Liver (tissue), 9 donors: ENCODE results near the gene CEMP1. TPM values are rescaled to one million over a fixed set of nuclear protein-coding genes. Genes with fewer than 3 reads are reported as not detected.

Experiments
- DNase-seq: peaks from one replicate; pipeline ENCODE4 v3.0.0-alpha.2; 2017; ENCODE audit warnings: low spot score
- H3K27ac ChIP-seq, 2 donors: one replicate each; pipeline ENCODE4 v1.7.0; 2013; ENCODE audit warnings: inconsistent platforms in 2 of 2, low read length in 2 of 2, control low read depth in 1 of 2, low read depth in 1 of 2, mild to moderate bottlenecking in 1 of 2
- H3K27me3 ChIP-seq, 4 donors: one replicate each; pipeline versions ENCODE4 v1.6.1 to v1.7.0; 2013; ENCODE audit warnings: low read length in 3 of 4, inconsistent platforms in 1 of 4, mild to moderate bottlenecking in 1 of 4, moderate library complexity in 1 of 4; ENCODE audit not compliant: control insufficient read depth in 4 of 4, insufficient read depth in 4 of 4
- H3K36me3 ChIP-seq, 4 donors: one replicate each; pipeline versions ENCODE4 v1.6.1 to v1.7.0; 2013; ENCODE audit warnings: low read length in 3 of 4, mild to moderate bottlenecking in 3 of 4, low read depth in 1 of 4, moderate library complexity in 1 of 4; ENCODE audit not compliant: control insufficient read depth in 4 of 4, insufficient read depth in 3 of 4
- H3K4me1 ChIP-seq, 4 donors: one replicate each; pipeline versions ENCODE4 v1.6.1 to v1.7.0; 2013; ENCODE audit warnings: low read length in 3 of 4, mild to moderate bottlenecking in 3 of 4, moderate library complexity in 1 of 4; ENCODE audit not compliant: control insufficient read depth in 4 of 4, insufficient read depth in 4 of 4
- H3K4me3 ChIP-seq, 3 donors: one replicate each; pipeline versions ENCODE4 v1.6.1 to v1.7.0; 2013; ENCODE audit warnings: low read length in 3 of 3, control low read depth in 1 of 3, low read depth in 1 of 3, mild to moderate bottlenecking in 1 of 3
- H3K9ac ChIP-seq, 2 donors: one replicate each; pipeline ENCODE4 v1.7.0; 2013; ENCODE audit warnings: low read length in 2 of 2, mild to moderate bottlenecking in 2 of 2, moderate library complexity in 2 of 2, control low read depth in 1 of 2, low read depth in 1 of 2
- H3K9me3 ChIP-seq, 4 donors: one replicate each; pipeline versions ENCODE4 v1.6.1 to v1.7.0; 2013; ENCODE audit warnings: low read length in 3 of 4; ENCODE audit not compliant: control insufficient read depth in 4 of 4
- EGR1 ChIP-seq, 2 donors: IDR thresholded peaks; 2 replicates each; pipeline ENCODE4 v1.6.1; 2016 to 2018; ENCODE audit warnings: antibody characterized with exemption in 2 of 2, low read depth in 2 of 2
- FOXA1 ChIP-seq: IDR thresholded peaks from 2 replicates; pipeline ENCODE4 v1.6.1; 2016; ENCODE audit warnings: antibody characterized with exemption
- FOXA2 ChIP-seq: IDR thresholded peaks from 2 replicates; pipeline ENCODE4 v1.6.1; 2016; ENCODE audit warnings: antibody characterized with exemption
- GABPA ChIP-seq, 2 donors: IDR thresholded peaks in 1 of 2; conservative IDR thresholded peaks in 1 of 2; 2 replicates each; pipeline ENCODE4 v1.6.1; 2016; ENCODE audit warnings: antibody characterized with exemption in 2 of 2, mild to moderate bottlenecking in 1 of 2, moderate library complexity in 1 of 2
- HNF4A ChIP-seq, 2 donors: conservative IDR thresholded peaks; 2 replicates each; pipeline ENCODE4 v1.6.1; 2016; ENCODE audit warnings: antibody characterized with exemption in 2 of 2, mild to moderate bottlenecking in 2 of 2
- HNF4G ChIP-seq: IDR thresholded peaks from 2 replicates; pipeline ENCODE4 v1.6.1; 2016; ENCODE audit warnings: antibody characterized with exemption
- JUND ChIP-seq, 2 donors: IDR thresholded peaks; 2 replicates each; pipeline ENCODE4 v1.6.1; 2016; ENCODE audit warnings: antibody characterized with exemption in 2 of 2
- NR2F2 ChIP-seq: IDR thresholded peaks from 2 replicates; pipeline ENCODE4 v1.6.1; 2016; ENCODE audit warnings: antibody characterized with exemption
- RAD21 ChIP-seq, 2 donors: IDR thresholded peaks; 2 replicates each; pipeline ENCODE4 v1.6.1; 2016; ENCODE audit warnings: antibody characterized with exemption in 2 of 2, mild to moderate bottlenecking in 2 of 2
- RXRA ChIP-seq, 2 donors: IDR thresholded peaks; 2 replicates each; pipeline ENCODE4 v1.6.1; 2017 to 2018; ENCODE audit warnings: antibody characterized with exemption in 2 of 2, mild to moderate bottlenecking in 1 of 2
- SP1 ChIP-seq: IDR thresholded peaks from 2 replicates; pipeline ENCODE4 v1.6.1; 2018; ENCODE audit warnings: antibody characterized with exemption, mild to moderate bottlenecking
- TAF1 ChIP-seq: conservative IDR thresholded peaks from 2 replicates; pipeline ENCODE4 v1.6.1; 2016; ENCODE audit warnings: antibody characterized with exemption, mild to moderate bottlenecking
- YY1 ChIP-seq: IDR thresholded peaks from 2 replicates; pipeline ENCODE4 v1.6.1; 2016; ENCODE audit warnings: antibody characterized with exemption, mild to moderate bottlenecking
- WGBS: extraction: QIAGEN DNeasy Blood & Tissue Kit; methylation state at CpG from one replicate; pipeline ENCODE4 v1.1.7; 2013; 5-methylcytosine and 5-hydroxymethylcytosine counted together
- polyA plus RNA-seq, 2 donors: library from polyadenylated mRNA; stranded (reverse) in 1 of 2; unstranded in 1 of 2; fragments of 200-250 nt in 1 of 2; fragments of >200 nt in 1 of 2; fragmentation: Nextera tagmentation in 1 of 2; extraction: Ambion mirVana in 1 of 2; gene quantifications; one replicate each; pipeline versions ENCODE4 v1.2.1 to v1.2.3, GENCODE V29; 2013 to 2015
- total RNA-seq, 2 donors: library from RNA; depleted of rRNA; stranded (reverse); fragments of >200 nt; gene quantifications; one replicate each; pipeline ENCODE4 v1.2.3, GENCODE V29; 2014
- TF ChIP-seq, protein P1 (sequence below): IDR thresholded peaks from 2 replicates; pipeline ENCODE4 v1.6.1; 2016; ENCODE audit warnings: antibody characterized with exemption
- TF ChIP-seq, protein P2 (sequence below): IDR thresholded peaks from 2 replicates; pipeline ENCODE4 v1.6.1; 2016; ENCODE audit warnings: antibody characterized with exemption
- TF ChIP-seq, protein P3 (sequence below): fragments of 150-350 bp; IDR thresholded peaks from 2 replicates; pipeline ENCODE4 v1.5.1; 2017; ENCODE audit warnings: improper control_type of control experiment, low read depth, low read length; ENCODE audit not compliant: missing input control
- TF ChIP-seq, protein P4 (sequence below): IDR thresholded peaks from 2 replicates; pipeline ENCODE4 v1.6.1; 2016; ENCODE audit warnings: antibody characterized with exemption
- TF ChIP-seq, protein P5 (sequence below): IDR thresholded peaks from 2 replicates; pipeline ENCODE4 v1.6.1; 2016; ENCODE audit warnings: antibody characterized with exemption, mild to moderate bottlenecking
- donor health status: healthy.
- donor health status: healthy.
- donor health status: healthy.
- donor health status: healthy.
- donor health status: healthy.

CEMP1 gene
- total and polyA plus RNA-seq, 4 donors = 0.06 to 1.6 (median 0.20) TPM

DNA sequence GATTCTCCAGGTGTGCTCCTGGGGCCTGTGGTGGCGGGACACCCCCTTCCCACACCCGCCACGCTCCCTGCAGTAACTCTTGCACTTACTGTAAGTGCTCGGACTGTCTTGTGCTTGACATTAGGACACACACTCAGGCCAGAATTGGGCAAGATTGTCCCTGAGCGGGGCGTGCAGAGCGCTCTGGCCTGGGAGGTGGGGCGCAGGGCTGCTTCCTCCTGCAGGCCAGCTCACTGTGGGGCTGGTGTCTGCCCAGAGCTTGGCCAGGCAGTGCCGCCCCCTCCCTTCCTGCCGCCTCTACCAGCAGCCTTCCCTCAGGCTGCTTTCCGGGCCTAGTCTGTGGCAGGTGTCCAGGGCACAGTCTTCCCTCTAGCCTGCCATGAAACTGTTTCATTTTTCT, 23.5 kb downstream of the CEMP1 start:
- TF ChIP-seq, protein P1, sequence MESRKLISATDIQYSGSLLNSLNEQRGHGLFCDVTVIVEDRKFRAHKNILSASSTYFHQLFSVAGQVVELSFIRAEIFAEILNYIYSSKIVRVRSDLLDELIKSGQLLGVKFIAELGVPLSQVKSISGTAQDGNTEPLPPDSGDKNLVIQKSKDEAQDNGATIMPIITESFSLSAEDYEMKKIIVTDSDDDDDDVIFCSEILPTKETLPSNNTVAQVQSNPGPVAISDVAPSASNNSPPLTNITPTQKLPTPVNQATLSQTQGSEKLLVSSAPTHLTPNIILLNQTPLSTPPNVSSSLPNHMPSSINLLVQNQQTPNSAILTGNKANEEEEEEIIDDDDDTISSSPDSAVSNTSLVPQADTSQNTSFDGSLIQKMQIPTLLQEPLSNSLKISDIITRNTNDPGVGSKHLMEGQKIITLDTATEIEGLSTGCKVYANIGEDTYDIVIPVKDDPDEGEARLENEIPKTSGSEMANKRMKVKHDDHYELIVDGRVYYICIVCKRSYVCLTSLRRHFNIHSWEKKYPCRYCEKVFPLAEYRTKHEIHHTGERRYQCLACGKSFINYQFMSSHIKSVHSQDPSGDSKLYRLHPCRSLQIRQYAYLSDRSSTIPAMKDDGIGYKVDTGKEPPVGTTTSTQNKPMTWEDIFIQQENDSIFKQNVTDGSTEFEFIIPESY = no peak
- TF ChIP-seq YY1 = no peak
- TF ChIP-seq RXRA (IDR thresholded peaks at IDR 0.05) = no peak
- TF ChIP-seq SP1 = no peak
- TF ChIP-seq, protein P2, sequence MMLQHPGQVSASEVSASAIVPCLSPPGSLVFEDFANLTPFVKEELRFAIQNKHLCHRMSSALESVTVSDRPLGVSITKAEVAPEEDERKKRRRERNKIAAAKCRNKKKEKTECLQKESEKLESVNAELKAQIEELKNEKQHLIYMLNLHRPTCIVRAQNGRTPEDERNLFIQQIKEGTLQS = no peak
- TF ChIP-seq, protein P3, sequence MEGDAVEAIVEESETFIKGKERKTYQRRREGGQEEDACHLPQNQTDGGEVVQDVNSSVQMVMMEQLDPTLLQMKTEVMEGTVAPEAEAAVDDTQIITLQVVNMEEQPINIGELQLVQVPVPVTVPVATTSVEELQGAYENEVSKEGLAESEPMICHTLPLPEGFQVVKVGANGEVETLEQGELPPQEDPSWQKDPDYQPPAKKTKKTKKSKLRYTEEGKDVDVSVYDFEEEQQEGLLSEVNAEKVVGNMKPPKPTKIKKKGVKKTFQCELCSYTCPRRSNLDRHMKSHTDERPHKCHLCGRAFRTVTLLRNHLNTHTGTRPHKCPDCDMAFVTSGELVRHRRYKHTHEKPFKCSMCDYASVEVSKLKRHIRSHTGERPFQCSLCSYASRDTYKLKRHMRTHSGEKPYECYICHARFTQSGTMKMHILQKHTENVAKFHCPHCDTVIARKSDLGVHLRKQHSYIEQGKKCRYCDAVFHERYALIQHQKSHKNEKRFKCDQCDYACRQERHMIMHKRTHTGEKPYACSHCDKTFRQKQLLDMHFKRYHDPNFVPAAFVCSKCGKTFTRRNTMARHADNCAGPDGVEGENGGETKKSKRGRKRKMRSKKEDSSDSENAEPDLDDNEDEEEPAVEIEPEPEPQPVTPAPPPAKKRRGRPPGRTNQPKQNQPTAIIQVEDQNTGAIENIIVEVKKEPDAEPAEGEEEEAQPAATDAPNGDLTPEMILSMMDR = no peak
- TF ChIP-seq NR2F2 = no peak
- no peak for TF ChIP-seq FOXA2
- no peak for TF ChIP-seq FOXA1
- no peak for TF ChIP-seq TAF1
- TF ChIP-seq RAD21 (IDR thresholded peaks at IDR 0.05) = no peak
- Histone ChIP-seq H3K4me1 (peaks cover 0 to 9% (median 4%) of the 10 kb centered on the region in 4 donors), H3K9me3 (no peaks in the 10 kb centered on the region), H3K27ac (peak overlapping the region; percentile 41 to 74), H3K36me3 (no peaks in the 10 kb centered on the region), H3K4me3 (no peak overlapping the region), H3K9ac (no peak overlapping the region), H3K27me3 (no peaks in the 10 kb centered on the region)
- DNase-seq = no peak
- 87% methylated on average over 11 of the region's 11 CpGs for WGBS

DNA sequence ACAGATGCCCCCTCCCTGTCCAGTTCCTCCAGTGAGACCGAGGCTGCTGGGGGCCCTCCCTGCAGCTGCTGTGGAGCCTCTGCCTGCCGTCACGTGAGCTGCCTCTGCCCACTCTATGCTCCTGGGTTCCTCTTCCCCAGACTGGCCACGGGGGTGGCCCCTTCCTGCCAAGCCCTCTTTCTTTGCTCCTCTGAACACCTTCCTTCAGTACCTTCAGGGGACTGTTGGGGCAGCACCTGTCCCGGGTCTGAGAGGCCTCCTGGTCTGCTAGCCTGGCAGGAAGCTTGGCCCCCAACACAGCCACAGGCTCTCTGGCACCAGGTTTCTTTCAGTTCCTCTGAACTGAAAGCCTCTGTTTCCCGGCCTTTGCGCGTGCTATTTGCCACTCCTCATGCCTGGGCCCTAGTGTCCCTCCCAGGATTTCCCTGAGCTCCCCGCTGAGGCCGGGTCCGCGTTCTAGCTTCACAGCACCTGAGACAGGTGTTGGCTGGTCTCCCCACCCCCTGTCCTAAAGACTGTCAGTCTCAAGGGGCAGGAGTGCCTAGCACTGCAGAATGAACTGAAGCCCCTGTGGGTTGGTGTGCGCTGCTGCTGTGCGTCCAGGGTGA, 24.1 kb downstream of the CEMP1 start:
- Histone ChIP-seq H3K27ac (peak overlapping the region; percentile 41 to 74), H3K27me3 (no peaks in the 10 kb centered on the region), H3K9ac (no peak overlapping the region), H3K9me3 (no peaks in the 10 kb centered on the region), H3K4me3 (no peak overlapping the region), H3K4me1 (peaks cover 0 to 13% (median 7%) of the 10 kb centered on the region in 4 donors), H3K36me3 (no peaks in the 10 kb centered on the region)
- WGBS = 78% methylated on average over 14 of the region's 14 CpGs
- no peak for DNase-seq
- TF ChIP-seq YY1 = no peak
- no peak for TF ChIP-seq HNF4G
- TF ChIP-seq, protein P4, sequence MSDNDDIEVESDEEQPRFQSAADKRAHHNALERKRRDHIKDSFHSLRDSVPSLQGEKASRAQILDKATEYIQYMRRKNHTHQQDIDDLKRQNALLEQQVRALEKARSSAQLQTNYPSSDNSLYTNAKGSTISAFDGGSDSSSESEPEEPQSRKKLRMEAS = no peak
- TF ChIP-seq EGR1 (IDR thresholded peaks at IDR 0.05; ENCODE audit: low read depth in 2 of 2) = no peak
- no peak for TF ChIP-seq TAF1
- TF ChIP-seq, protein P3 = no peak
- no peak for TF ChIP-seq HNF4A (conservative IDR thresholded peaks at IDR 0.05)
- TF ChIP-seq FOXA2 = no peak
- TF ChIP-seq, protein P2 = no peak
- TF ChIP-seq RXRA (IDR thresholded peaks at IDR 0.05) = no peak
- TF ChIP-seq, protein P5, sequence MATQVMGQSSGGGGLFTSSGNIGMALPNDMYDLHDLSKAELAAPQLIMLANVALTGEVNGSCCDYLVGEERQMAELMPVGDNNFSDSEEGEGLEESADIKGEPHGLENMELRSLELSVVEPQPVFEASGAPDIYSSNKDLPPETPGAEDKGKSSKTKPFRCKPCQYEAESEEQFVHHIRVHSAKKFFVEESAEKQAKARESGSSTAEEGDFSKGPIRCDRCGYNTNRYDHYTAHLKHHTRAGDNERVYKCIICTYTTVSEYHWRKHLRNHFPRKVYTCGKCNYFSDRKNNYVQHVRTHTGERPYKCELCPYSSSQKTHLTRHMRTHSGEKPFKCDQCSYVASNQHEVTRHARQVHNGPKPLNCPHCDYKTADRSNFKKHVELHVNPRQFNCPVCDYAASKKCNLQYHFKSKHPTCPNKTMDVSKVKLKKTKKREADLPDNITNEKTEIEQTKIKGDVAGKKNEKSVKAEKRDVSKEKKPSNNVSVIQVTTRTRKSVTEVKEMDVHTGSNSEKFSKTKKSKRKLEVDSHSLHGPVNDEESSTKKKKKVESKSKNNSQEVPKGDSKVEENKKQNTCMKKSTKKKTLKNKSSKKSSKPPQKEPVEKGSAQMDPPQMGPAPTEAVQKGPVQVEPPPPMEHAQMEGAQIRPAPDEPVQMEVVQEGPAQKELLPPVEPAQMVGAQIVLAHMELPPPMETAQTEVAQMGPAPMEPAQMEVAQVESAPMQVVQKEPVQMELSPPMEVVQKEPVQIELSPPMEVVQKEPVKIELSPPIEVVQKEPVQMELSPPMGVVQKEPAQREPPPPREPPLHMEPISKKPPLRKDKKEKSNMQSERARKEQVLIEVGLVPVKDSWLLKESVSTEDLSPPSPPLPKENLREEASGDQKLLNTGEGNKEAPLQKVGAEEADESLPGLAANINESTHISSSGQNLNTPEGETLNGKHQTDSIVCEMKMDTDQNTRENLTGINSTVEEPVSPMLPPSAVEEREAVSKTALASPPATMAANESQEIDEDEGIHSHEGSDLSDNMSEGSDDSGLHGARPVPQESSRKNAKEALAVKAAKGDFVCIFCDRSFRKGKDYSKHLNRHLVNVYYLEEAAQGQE = no peak
- TF ChIP-seq FOXA1 = no peak
- TF ChIP-seq RAD21 (IDR thresholded peaks at IDR 0.05) = no peak
- no peak for TF ChIP-seq NR2F2
- no peak for TF ChIP-seq SP1
- TF ChIP-seq, protein P1 = no peak
- no peak for TF ChIP-seq JUND (IDR thresholded peaks at IDR 0.05)
- TF ChIP-seq GABPA (IDR thresholded peaks at IDR 0.05 in 1 of 2, conservative IDR thresholded peaks at IDR 0.05 in 1 of 2) = no peak
